AG04450 (cell line): ENCODE measurements around the gene DCST2. TPM values are rescaled to one million over a fixed set of nuclear protein-coding genes. Genes with fewer than 3 reads are reported as not detected.

Experiments used
- CTCF ChIA-PET: fragments of 300-600, 350-600 bp; formaldehyde crosslinking; extraction: SDS; loops from one replicate; lab custom pipeline; 2022; ENCODE audit warnings: antibody characterized with exemption, inconsistent platforms; lab: Charles Lee
- POLR2A ChIA-PET: fragments of 350-600 bp; formaldehyde crosslinking; extraction: SDS; loops from one replicate; lab custom pipeline; 2021; ENCODE audit warnings: antibody characterized with exemption, inconsistent platforms; lab: Yijun Ruan, JAX
- DNase-seq: peaks from one replicate; pipeline ENCODE4 v3.0.0-alpha.2; 2011; ENCODE audit warnings: low read depth, low spot score
- H3K27ac ChIP-seq: one replicate; pipeline ENCODE4 v1.5.1; 2012; ENCODE audit warnings: low read depth, low read length, control low read depth
- H3K27me3 ChIP-seq: one replicate; pipeline ENCODE4 v1.6.0; 2012; ENCODE audit warnings: low read length; ENCODE audit not compliant: control insufficient read depth, insufficient read depth
- H3K4me3 ChIP-seq: 2 replicates; pipeline ENCODE4 v1.5.1; 2011; ENCODE audit warnings: mild to moderate bottlenecking, low read depth, low read length, control low read depth
- H3K9me3 ChIP-seq: 2 replicates; pipeline ENCODE4 v1.5.1; 2012; ENCODE audit warnings: low read length; ENCODE audit not compliant: control insufficient read depth, insufficient read depth
- polyA plus RNA-seq: library from polyadenylated mRNA; depleted of rRNA; stranded (reverse); fragments of >200 nt; gene quantifications from 2 replicates; pipeline ENCODE4 v1.2.3, GENCODE V29; 2011
- TF ChIP-seq, protein P1 (sequence below): IDR thresholded peaks from 2 replicates; pipeline ENCODE4 v1.5.1; 2011; ENCODE audit warnings: low read depth, low read length, control low read depth, inconsistent platforms

DCST2 gene
- polyA plus RNA-seq, 1 experiment: 0.07 TPM

GRCh38 chr1:155034318-155035208 is 982 bp upstream of the DCST2 start:
- TF ChIP-seq, protein P1, sequence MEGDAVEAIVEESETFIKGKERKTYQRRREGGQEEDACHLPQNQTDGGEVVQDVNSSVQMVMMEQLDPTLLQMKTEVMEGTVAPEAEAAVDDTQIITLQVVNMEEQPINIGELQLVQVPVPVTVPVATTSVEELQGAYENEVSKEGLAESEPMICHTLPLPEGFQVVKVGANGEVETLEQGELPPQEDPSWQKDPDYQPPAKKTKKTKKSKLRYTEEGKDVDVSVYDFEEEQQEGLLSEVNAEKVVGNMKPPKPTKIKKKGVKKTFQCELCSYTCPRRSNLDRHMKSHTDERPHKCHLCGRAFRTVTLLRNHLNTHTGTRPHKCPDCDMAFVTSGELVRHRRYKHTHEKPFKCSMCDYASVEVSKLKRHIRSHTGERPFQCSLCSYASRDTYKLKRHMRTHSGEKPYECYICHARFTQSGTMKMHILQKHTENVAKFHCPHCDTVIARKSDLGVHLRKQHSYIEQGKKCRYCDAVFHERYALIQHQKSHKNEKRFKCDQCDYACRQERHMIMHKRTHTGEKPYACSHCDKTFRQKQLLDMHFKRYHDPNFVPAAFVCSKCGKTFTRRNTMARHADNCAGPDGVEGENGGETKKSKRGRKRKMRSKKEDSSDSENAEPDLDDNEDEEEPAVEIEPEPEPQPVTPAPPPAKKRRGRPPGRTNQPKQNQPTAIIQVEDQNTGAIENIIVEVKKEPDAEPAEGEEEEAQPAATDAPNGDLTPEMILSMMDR: no peak
- CTCF ChIA-PET: interaction anchor here (0.8 to 1.3 kb wide), 2 partner anchors 9 to 17 kb away, joined by 3 to 7 read pairs; no protein-coding TSS in a partner anchor
- POLR2A ChIA-PET: no interaction called here
- H3K27me3 ChIP-seq: peaks cover 46% of the 10 kb centered on the region
- no peaks in the 10 kb centered on the region for H3K9me3 ChIP-seq
- H3K4me3 ChIP-seq: no peak overlapping the region
- no peak for DNase-seq
- no peak overlapping the region for H3K27ac ChIP-seq

GRCh38 chr1:155032886-155033285 is 695 bp downstream of the DCST2 start:
- ChIA-PET CTCF (interaction anchor here (0.7 to 1.7 kb wide), 3 partner anchors 8 to 15 kb away, joined by 3 to 7 read pairs (median 3); no protein-coding TSS in a partner anchor), POLR2A (no interaction called here)

GRCh38 chr1:155030899-155031298 is 2.7 kb downstream of the DCST2 start:
- POLR2A ChIA-PET: interaction anchor here (0.6 kb wide), 1 partner anchor 650 kb away, joined by 3 read pairs; no protein-coding TSS in a partner anchor
- peaks cover 29% of the 10 kb centered on the region for H3K27me3 ChIP-seq
- no peaks in the 10 kb centered on the region for H3K9me3 ChIP-seq
- H3K27ac ChIP-seq: no peak overlapping the region
- TF ChIP-seq, protein P1: no peak
- no peak overlapping the region for H3K4me3 ChIP-seq
- CTCF ChIA-PET: no interaction called here
- no peak for DNase-seq

More at GRCh38 chr1:155032886-155033285, 695 bp downstream of the DCST2 start:
- Histone ChIP-seq H3K9me3 (no peaks in the 10 kb centered on the region), H3K27ac (no peak overlapping the region), H3K4me3 (no peak overlapping the region), H3K27me3 (peaks cover 40% of the 10 kb centered on the region)
- DNase-seq: no peak
- TF ChIP-seq, protein P1: no peak

DNA sequence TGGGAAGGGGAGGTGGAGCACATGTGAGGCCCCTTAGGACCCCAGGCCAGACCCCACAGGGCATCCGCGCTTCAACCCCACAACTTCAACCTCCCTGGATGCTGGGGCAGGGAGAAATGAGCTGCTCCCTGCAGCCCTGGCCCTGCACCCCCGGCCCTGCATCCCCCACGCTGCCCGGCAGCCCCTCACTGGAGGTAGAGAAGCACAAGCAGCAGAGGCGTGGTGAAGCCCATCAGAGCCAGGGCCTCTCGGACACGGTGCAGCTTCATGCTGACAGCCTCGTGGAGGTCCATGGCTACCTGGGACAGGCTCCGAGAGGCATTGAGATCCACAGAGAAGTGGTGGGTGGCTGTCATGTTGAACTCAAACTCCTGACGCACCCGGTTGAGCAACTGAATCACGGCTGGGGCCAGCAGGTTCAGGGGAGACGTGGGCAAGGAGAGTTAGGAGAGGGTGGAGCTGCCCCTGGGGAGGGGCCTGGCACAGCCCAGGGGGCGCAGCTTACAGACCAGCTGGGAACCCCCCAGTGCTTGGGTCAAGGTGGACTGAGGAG is 3.3 kb downstream of the DCST2 start:
- POLR2A ChIA-PET: interaction anchor here (0.6 kb wide), 1 partner anchor 651 kb away, joined by 3 read pairs; no protein-coding TSS in a partner anchor
- H3K27ac ChIP-seq: no peak overlapping the region
- H3K4me3 ChIP-seq: no peak overlapping the region
- DNase-seq: no peak
- CTCF ChIA-PET: interaction anchor here (1.0 kb wide), 1 partner anchor 55 kb away, joined by 4 read pairs; no protein-coding TSS in a partner anchor
- H3K27me3 ChIP-seq: peaks cover 26% of the 10 kb centered on the region
- TF ChIP-seq, protein P1: no peak
- no peaks in the 10 kb centered on the region for H3K9me3 ChIP-seq
